Liver (tissue), 9 donors: ENCODE data around the gene NPPB. TPM values are rescaled to one million over a fixed set of nuclear protein-coding genes. Genes with fewer than 3 reads are reported as not detected.

ENCODE experiments used
- DNase-seq: peaks from one replicate; pipeline ENCODE4 v3.0.0-alpha.2; 2017; ENCODE audit warnings: low spot score
- H3K27ac ChIP-seq, 2 donors: one replicate each; pipeline ENCODE4 v1.7.0; 2013; ENCODE audit warnings: inconsistent platforms in 2 of 2, low read length in 2 of 2, control low read depth in 1 of 2, low read depth in 1 of 2, mild to moderate bottlenecking in 1 of 2
- H3K27me3 ChIP-seq, 4 donors: one replicate each; pipeline versions ENCODE4 v1.6.1 to v1.7.0; 2013; ENCODE audit warnings: low read length in 3 of 4, inconsistent platforms in 1 of 4, mild to moderate bottlenecking in 1 of 4, moderate library complexity in 1 of 4; ENCODE audit not compliant: control insufficient read depth in 4 of 4, insufficient read depth in 4 of 4
- H3K36me3 ChIP-seq, 4 donors: one replicate each; pipeline versions ENCODE4 v1.6.1 to v1.7.0; 2013; ENCODE audit warnings: low read length in 3 of 4, mild to moderate bottlenecking in 3 of 4, low read depth in 1 of 4, moderate library complexity in 1 of 4; ENCODE audit not compliant: control insufficient read depth in 4 of 4, insufficient read depth in 3 of 4
- H3K4me1 ChIP-seq, 4 donors: one replicate each; pipeline versions ENCODE4 v1.6.1 to v1.7.0; 2013; ENCODE audit warnings: low read length in 3 of 4, mild to moderate bottlenecking in 3 of 4, moderate library complexity in 1 of 4; ENCODE audit not compliant: control insufficient read depth in 4 of 4, insufficient read depth in 4 of 4
- H3K4me3 ChIP-seq, 3 donors: one replicate each; pipeline versions ENCODE4 v1.6.1 to v1.7.0; 2013; ENCODE audit warnings: low read length in 3 of 3, control low read depth in 1 of 3, low read depth in 1 of 3, mild to moderate bottlenecking in 1 of 3
- H3K9ac ChIP-seq, 2 donors: one replicate each; pipeline ENCODE4 v1.7.0; 2013; ENCODE audit warnings: low read length in 2 of 2, mild to moderate bottlenecking in 2 of 2, moderate library complexity in 2 of 2, control low read depth in 1 of 2, low read depth in 1 of 2
- H3K9me3 ChIP-seq, 4 donors: one replicate each; pipeline versions ENCODE4 v1.6.1 to v1.7.0; 2013; ENCODE audit warnings: low read length in 3 of 4; ENCODE audit not compliant: control insufficient read depth in 4 of 4
- CTCF ChIP-seq: fragments of 150-350 bp; IDR thresholded peaks from 2 replicates; pipeline ENCODE4 v1.5.1; 2017; ENCODE audit warnings: improper control_type of control experiment, low read depth, low read length; ENCODE audit not compliant: missing input control
- FOXA1 ChIP-seq: IDR thresholded peaks from 2 replicates; pipeline ENCODE4 v1.6.1; 2016; ENCODE audit warnings: antibody characterized with exemption
- FOXA2 ChIP-seq: IDR thresholded peaks from 2 replicates; pipeline ENCODE4 v1.6.1; 2016; ENCODE audit warnings: antibody characterized with exemption
- GABPA ChIP-seq, 2 donors: IDR thresholded peaks in 1 of 2; conservative IDR thresholded peaks in 1 of 2; 2 replicates each; pipeline ENCODE4 v1.6.1; 2016; ENCODE audit warnings: antibody characterized with exemption in 2 of 2, mild to moderate bottlenecking in 1 of 2, moderate library complexity in 1 of 2
- HNF4G ChIP-seq: IDR thresholded peaks from 2 replicates; pipeline ENCODE4 v1.6.1; 2016; ENCODE audit warnings: antibody characterized with exemption
- JUND ChIP-seq, 2 donors: IDR thresholded peaks; 2 replicates each; pipeline ENCODE4 v1.6.1; 2016; ENCODE audit warnings: antibody characterized with exemption in 2 of 2
- NR2F2 ChIP-seq: IDR thresholded peaks from 2 replicates; pipeline ENCODE4 v1.6.1; 2016; ENCODE audit warnings: antibody characterized with exemption
- RAD21 ChIP-seq, 2 donors: IDR thresholded peaks; 2 replicates each; pipeline ENCODE4 v1.6.1; 2016; ENCODE audit warnings: antibody characterized with exemption in 2 of 2, mild to moderate bottlenecking in 2 of 2
- REST ChIP-seq: IDR thresholded peaks from 2 replicates; pipeline ENCODE4 v1.6.1; 2016; ENCODE audit warnings: antibody characterized with exemption, mild to moderate bottlenecking
- SP1 ChIP-seq: IDR thresholded peaks from 2 replicates; pipeline ENCODE4 v1.6.1; 2018; ENCODE audit warnings: antibody characterized with exemption, mild to moderate bottlenecking
- YY1 ChIP-seq: IDR thresholded peaks from 2 replicates; pipeline ENCODE4 v1.6.1; 2016; ENCODE audit warnings: antibody characterized with exemption, mild to moderate bottlenecking
- ZBTB33 ChIP-seq: IDR thresholded peaks from 2 replicates; pipeline ENCODE4 v1.6.1; 2016; ENCODE audit warnings: antibody characterized with exemption
- WGBS: extraction: QIAGEN DNeasy Blood & Tissue Kit; methylation state at CpG from one replicate; pipeline ENCODE4 v1.1.7; 2013; 5-methylcytosine and 5-hydroxymethylcytosine counted together
- polyA plus RNA-seq, 2 donors: library from polyadenylated mRNA; stranded (reverse) in 1 of 2; unstranded in 1 of 2; fragments of 200-250 nt in 1 of 2; fragments of >200 nt in 1 of 2; fragmentation: Nextera tagmentation in 1 of 2; extraction: Ambion mirVana in 1 of 2; gene quantifications; one replicate each; pipeline versions ENCODE4 v1.2.1 to v1.2.3, GENCODE V29; 2013 to 2015
- total RNA-seq, 2 donors: library from RNA; depleted of rRNA; stranded (reverse); fragments of >200 nt; gene quantifications; one replicate each; pipeline ENCODE4 v1.2.3, GENCODE V29; 2014
- donor health status: healthy.
- donor health status: healthy.
- donor health status: healthy.
- donor health status: healthy.
- donor health status: healthy.

Gene NPPB
- total and polyA plus RNA-seq, 4 donors, result not detected

- 92% methylated on average over 28 of the region's 28 CpGs for WGBS
These were observed 23.1 kb downstream of the NPPB start for GRCh38 chr1:11835441-11836225.

More at GRCh38 chr1:11835441-11836225, 23.1 kb downstream of the NPPB start:
- H3K27me3 ChIP-seq, result no peaks in the 10 kb centered on the region
- TF ChIP-seq ZBTB33, result no peak
- no peak for TF ChIP-seq HNF4G
- no peak for TF ChIP-seq JUND (IDR thresholded peaks at IDR 0.05)
- TF ChIP-seq FOXA2, result no peak
- no peak for TF ChIP-seq SP1
- no peak for TF ChIP-seq REST
- no peak for TF ChIP-seq FOXA1
- no peak for TF ChIP-seq CTCF
- no peak for TF ChIP-seq GABPA (IDR thresholded peaks at IDR 0.05 in 1 of 2, conservative IDR thresholded peaks at IDR 0.05 in 1 of 2)
- no peak for TF ChIP-seq YY1
- no peak for TF ChIP-seq NR2F2
- TF ChIP-seq RAD21 (IDR thresholded peaks at IDR 0.05), result no peak
- no peak overlapping the region for H3K4me3 ChIP-seq
- no peak overlapping the region for H3K9ac ChIP-seq
- H3K36me3 ChIP-seq, result peaks cover 5 to 73% (median 37%) of the 10 kb centered on the region in 4 donors
- no peaks in the 10 kb centered on the region for H3K9me3 ChIP-seq
- no peak overlapping the region for H3K27ac ChIP-seq
- peaks cover 5 to 14% (median 10%) of the 10 kb centered on the region in 4 donors for H3K4me1 ChIP-seq
- DNase-seq, result no peak
